ENCODE measurements around the gene ANTKMT.

The ANTKMT gene

GRCh38 chr16:704047-704446 lies 16.9 kb upstream of the ANTKMT start:
- Histone ChIP-seq H3K4me3 (ENCODE audit: low read depth, low read length) (peak overlapping the region; percentile 72; the same call in 1 of the 2 replicates), H3K36me3 (peaks cover 9% of the 10 kb centered on the region), H3K27me3 (no peaks in the 10 kb centered on the region), H3K9me3 (no peaks in the 10 kb centered on the region), H3K4me1 (peaks cover 4% of the 10 kb centered on the region)
- TF ChIP-seq CTCF (IDR thresholded peaks at IDR 0.05; ENCODE audit: low read depth, low read length), result no peak
- no peak for DNase-seq

GRCh38 chr16:704552-705380 lies 16.2 kb upstream of the ANTKMT start:
- TF ChIP-seq CTCF (IDR thresholded peaks at IDR 0.05; ENCODE audit: low read depth, low read length), result no peak
- DNase-seq, result no peak
- H3K4me3 ChIP-seq (ENCODE audit: low read depth, low read length), result peak overlapping the region; percentile 72
- no peaks in the 10 kb centered on the region for H3K27me3 ChIP-seq
- H3K9me3 ChIP-seq, result no peaks in the 10 kb centered on the region
- peaks cover 9% of the 10 kb centered on the region for H3K36me3 ChIP-seq
- peaks cover 9% of the 10 kb centered on the region for H3K4me1 ChIP-seq

GRCh38 chr16:705431-706188 lies 15.3 kb upstream of the ANTKMT start, which contains the start of gene FBXL16:
Gene FBXL16 (minus strand): TSS chr16:705801. CDS start chr16:697405, 8,396 bp downstream.
- peak within 1 kb of the TSS; percentile 72 for H3K4me3 ChIP-seq (ENCODE audit: low read depth, low read length)
- no peaks in the 10 kb centered on the region for H3K9me3 ChIP-seq
- H3K36me3 ChIP-seq, result peaks cover 9% of the 10 kb centered on the region
- H3K27me3 ChIP-seq, result no peaks in the 10 kb centered on the region
- DNase-seq, result peak; percentile 83
- no peak for TF ChIP-seq CTCF (IDR thresholded peaks at IDR 0.05; ENCODE audit: low read depth, low read length)
- peaks cover 18% of the 10 kb centered on the region for H3K4me1 ChIP-seq

- no peak for DNase-seq
- Histone ChIP-seq H3K4me3 (ENCODE audit: low read depth, low read length) (peak overlapping the region; percentile 51), H3K4me1 (peaks cover 26% of the 10 kb centered on the region), H3K27me3 (no peaks in the 10 kb centered on the region), H3K9me3 (no peaks in the 10 kb centered on the region), H3K36me3 (peaks cover 9% of the 10 kb centered on the region)
- no peak for TF ChIP-seq CTCF (IDR thresholded peaks at IDR 0.05; ENCODE audit: low read depth, low read length)
Measured at GRCh38 chr16:706189-707061, 14.5 kb upstream of the ANTKMT start.

GRCh38 chr16:707062-707538 lies 13.8 kb upstream of the ANTKMT start:
- H3K27me3 ChIP-seq, result no peaks in the 10 kb centered on the region
- peaks cover 28% of the 10 kb centered on the region for H3K4me1 ChIP-seq
- TF ChIP-seq CTCF (IDR thresholded peaks at IDR 0.05; ENCODE audit: low read depth, low read length), result no peak
- DNase-seq, result no peak
- H3K4me3 ChIP-seq (ENCODE audit: low read depth, low read length), result no peak overlapping the region
- peaks cover 9% of the 10 kb centered on the region for H3K36me3 ChIP-seq
- H3K9me3 ChIP-seq, result no peaks in the 10 kb centered on the region

Data from BE2C (cell line).